GM12874 (cell line): ENCODE measurements around the gene CDH15.

Source experiments
- TF ChIP-seq, protein P1 (sequence below): IDR thresholded peaks from 2 replicates; pipeline ENCODE4 v1.5.1; 2011; ENCODE audit warnings: low read depth, mild to moderate bottlenecking, control low read depth, low read length, moderate library complexity; ENCODE audit not compliant: insufficient read depth

CDH15 gene

DNA sequence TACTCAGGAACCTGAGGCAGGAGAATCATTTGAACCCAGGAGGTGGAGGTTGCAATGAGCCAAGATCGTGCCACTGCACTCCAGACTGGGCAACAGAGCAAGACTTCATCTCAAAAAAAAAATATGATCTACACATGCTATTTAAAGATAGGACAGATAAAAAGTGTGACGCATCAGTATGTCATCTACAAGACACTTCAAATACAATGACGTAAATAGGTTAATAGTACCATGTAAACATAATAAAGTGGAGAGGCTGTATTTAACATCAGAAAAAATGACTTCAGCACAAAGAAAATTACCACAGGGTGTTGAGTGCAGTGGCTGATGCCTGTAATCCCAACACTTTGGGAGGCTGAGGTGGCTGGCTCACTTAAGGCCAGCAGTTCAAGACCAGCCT, 66.2 kb downstream of the CDH15 start:
- TF ChIP-seq, protein P1, sequence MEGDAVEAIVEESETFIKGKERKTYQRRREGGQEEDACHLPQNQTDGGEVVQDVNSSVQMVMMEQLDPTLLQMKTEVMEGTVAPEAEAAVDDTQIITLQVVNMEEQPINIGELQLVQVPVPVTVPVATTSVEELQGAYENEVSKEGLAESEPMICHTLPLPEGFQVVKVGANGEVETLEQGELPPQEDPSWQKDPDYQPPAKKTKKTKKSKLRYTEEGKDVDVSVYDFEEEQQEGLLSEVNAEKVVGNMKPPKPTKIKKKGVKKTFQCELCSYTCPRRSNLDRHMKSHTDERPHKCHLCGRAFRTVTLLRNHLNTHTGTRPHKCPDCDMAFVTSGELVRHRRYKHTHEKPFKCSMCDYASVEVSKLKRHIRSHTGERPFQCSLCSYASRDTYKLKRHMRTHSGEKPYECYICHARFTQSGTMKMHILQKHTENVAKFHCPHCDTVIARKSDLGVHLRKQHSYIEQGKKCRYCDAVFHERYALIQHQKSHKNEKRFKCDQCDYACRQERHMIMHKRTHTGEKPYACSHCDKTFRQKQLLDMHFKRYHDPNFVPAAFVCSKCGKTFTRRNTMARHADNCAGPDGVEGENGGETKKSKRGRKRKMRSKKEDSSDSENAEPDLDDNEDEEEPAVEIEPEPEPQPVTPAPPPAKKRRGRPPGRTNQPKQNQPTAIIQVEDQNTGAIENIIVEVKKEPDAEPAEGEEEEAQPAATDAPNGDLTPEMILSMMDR = no peak

DNA sequence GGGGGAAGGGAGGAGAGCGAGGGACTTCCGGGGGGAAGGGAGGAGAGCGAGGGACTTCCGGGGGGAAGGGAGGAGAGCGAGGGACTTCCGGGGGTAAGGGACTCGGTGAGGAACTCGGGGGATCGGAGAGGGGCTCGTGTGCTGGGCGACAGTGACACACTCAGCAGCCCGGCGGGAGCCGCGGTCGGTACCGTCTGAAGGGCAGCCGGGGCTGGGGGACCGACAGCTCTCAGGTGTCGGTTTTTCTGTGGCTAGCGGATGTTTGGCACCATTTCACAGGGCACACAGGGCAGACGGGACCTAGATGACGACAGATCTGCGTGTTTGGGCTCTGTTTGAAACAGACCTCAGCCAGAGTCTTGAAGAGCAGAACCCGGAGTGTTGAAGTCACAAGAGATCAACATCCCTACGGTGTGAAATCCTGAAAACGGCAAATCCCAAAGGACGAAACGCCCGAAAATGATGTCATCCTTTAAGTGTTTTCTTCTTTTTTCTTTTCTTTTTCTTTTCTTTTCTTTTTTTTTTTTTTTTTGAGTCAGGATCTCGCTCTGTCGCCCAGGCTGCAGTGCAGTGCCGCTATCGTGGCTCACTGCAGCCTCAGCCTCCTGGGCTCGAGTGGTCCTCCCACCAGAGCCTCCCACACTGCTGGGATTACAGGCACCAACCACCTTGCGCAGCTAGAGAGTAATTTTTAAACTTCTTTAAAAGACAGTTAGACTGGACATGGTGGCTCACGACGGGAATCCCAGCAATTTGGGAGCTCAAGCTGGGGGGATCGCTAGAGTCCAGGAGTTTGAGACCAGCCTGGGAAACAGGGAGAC, 69.8 kb downstream of the CDH15 start:
- TF ChIP-seq, protein P1 = no peak

DNA sequence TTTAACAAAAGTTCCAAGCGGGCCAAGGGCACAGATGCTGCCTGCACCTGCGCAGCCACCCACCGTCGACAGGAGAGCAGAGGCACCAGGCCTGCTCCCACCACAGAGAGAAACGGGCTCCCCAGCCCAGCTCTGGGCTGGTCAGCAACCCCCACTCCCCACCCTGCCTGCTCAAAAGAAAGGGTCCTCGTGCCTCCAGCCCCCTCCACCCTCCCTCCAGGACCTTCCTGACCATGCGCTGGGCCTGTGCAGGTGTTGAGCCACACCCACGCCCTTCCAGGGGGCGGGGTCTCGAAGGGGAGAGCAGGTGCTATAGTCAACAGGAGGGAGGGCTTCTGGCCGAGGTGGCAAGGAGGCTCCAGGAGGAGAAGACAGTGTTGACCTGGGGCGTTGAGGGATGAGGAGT, 71.2 kb downstream of the CDH15 start:
- TF ChIP-seq, protein P1 = no peak

DNA sequence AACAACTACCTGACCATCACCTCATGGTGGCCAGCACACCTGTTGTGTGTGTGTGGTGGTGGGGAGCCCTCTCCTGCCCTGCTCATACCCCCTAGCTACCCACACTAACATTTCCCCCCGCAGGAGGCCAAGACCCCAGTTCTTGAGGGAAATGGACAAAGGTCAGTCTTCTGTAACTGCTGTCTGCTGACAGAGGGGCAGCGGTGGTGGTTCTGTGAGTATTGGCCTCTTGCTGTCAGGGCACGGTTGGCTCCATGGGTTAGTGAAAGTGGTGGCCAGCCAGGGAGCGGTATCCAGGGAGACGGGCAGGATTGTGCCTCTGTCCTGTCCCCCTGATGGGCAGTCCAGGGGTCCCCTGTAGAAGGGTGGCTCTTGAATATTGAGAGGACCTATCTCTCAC, 72.1 kb downstream of the CDH15 start:
- TF ChIP-seq, protein P1 = no peak

DNA sequence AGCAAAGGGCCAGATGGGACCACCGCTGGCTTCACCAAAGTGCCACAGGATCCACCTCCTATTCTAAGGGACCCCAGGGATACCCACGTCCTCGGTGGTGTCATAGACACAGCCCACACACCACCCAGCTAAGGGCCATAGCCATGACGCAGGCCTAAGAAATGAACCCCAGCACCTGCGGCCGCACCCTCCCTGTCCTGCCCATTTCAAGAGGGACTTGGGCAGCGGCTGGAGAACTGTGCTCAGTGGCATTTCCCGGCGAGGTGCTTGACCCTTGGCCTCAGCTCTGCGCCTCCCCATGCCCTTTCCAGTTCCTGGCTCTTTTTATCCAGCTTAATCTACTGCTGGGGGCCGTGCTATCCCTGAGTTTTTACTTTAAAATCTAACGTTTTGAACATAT, 73.2 kb downstream of the CDH15 start:
- TF ChIP-seq, protein P1 = no peak
